WTC11 (cell line): ENCODE results near the gene UTF1. TPM values are rescaled to one million over a fixed set of nuclear protein-coding genes. Genes with fewer than 3 reads are reported as not detected.
"Not testable (repeated sequence)": the region's sequence is repeated elsewhere in the genome, so short reads cannot be mapped to it uniquely, and the experiment has no call there.

Experiments
- ATAC-seq: fragments of 200-7000 bp; cut with Tn5 transposase; 2 replicates; pipeline ENCODE4 v1.10.0; 2021; ENCODE audit warnings: mild to moderate bottlenecking, moderate library complexity
- CTCF ChIA-PET: fragments of 300-600 bp; sonication (Branson Sonifier 250); formaldehyde crosslinking; loops from one replicate; lab custom pipeline; 2021; ENCODE audit warnings: antibody characterized with exemption; lab: Charles Lee
- POLR2A ChIA-PET: fragments of 350-600 bp; sonication (Branson Sonifier 250); formaldehyde crosslinking; loops from one replicate; lab custom pipeline; 2021; ENCODE audit warnings: antibody characterized with exemption; lab: Charles Lee
- DNase-seq: peaks from one replicate; pipeline ENCODE4 v3.0.0; 2021; ENCODE audit warnings: low spot score
- H3K27ac Mint-ChIP-seq: 2 replicates; pipeline ENCODE4 v1.8.0; 2021; ENCODE audit warnings: mixed read lengths
- H3K27me3 Mint-ChIP-seq: 2 replicates; pipeline ENCODE4 v1.8.0; 2021; ENCODE audit warnings: low read depth, mild to moderate bottlenecking, moderate library complexity, mixed read lengths
- H3K36me3 Mint-ChIP-seq: 2 replicates; pipeline ENCODE4 v1.8.0; 2021; ENCODE audit warnings: mixed read lengths
- H3K4me1 Mint-ChIP-seq: 2 replicates; pipeline ENCODE4 v1.8.0; 2022; ENCODE audit warnings: mixed read lengths
- H3K4me3 Mint-ChIP-seq: 2 replicates; pipeline ENCODE4 v1.8.0; 2021; ENCODE audit warnings: mild to moderate bottlenecking, moderate library complexity, mixed read lengths
- H3K9me3 Mint-ChIP-seq: 2 replicates; pipeline ENCODE4 v1.8.0; 2021; ENCODE audit warnings: mixed read lengths
- E2F1 ChIP-seq: sonication (generic); formaldehyde crosslinking; IDR thresholded peaks from 2 replicates; pipeline ENCODE4 v1.8.0; 2022; ENCODE audit warnings: mild to moderate bottlenecking, missing genetic modification reagents
- ELF4 ChIP-seq: sonication (generic); formaldehyde crosslinking; IDR thresholded peaks from 2 replicates; pipeline ENCODE4 v1.8.1; 2022; ENCODE audit warnings: low read depth, mild to moderate bottlenecking, moderate library complexity, missing genetic modification reagents
- ESRRA ChIP-seq: sonication (generic); formaldehyde crosslinking; IDR thresholded peaks from 2 replicates; pipeline ENCODE4 v1.8.1; 2022; ENCODE audit warnings: mild to moderate bottlenecking, missing genetic modification reagents, borderline replicate concordance
- ETV6 ChIP-seq: sonication (generic); formaldehyde crosslinking; IDR thresholded peaks from 2 replicates; pipeline ENCODE4 v1.8.1; 2022; ENCODE audit warnings: mild to moderate bottlenecking, missing genetic modification reagents
- GABPB1 ChIP-seq: sonication (generic); formaldehyde crosslinking; IDR thresholded peaks from 2 replicates; pipeline ENCODE4 v1.8.1; 2023; ENCODE audit warnings: mild to moderate bottlenecking, missing genetic modification reagents
- IRF2 ChIP-seq: sonication (generic); formaldehyde crosslinking; IDR thresholded peaks from 2 replicates; pipeline ENCODE4 v1.8.0; 2022; ENCODE audit warnings: low read depth, missing genetic modification reagents, borderline replicate concordance
- MAX ChIP-seq: sonication (generic); formaldehyde crosslinking; IDR thresholded peaks from 2 replicates; pipeline ENCODE4 v1.8.0; 2022; ENCODE audit warnings: mild to moderate bottlenecking, missing genetic modification reagents
- NR1H2 ChIP-seq: sonication (generic); formaldehyde crosslinking; IDR thresholded peaks from 2 replicates; pipeline ENCODE4 v1.9.0; 2021; ENCODE audit warnings: mild to moderate bottlenecking, moderate library complexity, missing genetic modification reagents
- NR2C2 ChIP-seq: sonication (generic); formaldehyde crosslinking; IDR thresholded peaks from 2 replicates; pipeline ENCODE4 v1.8.0; 2022; ENCODE audit warnings: mild to moderate bottlenecking, missing genetic modification reagents
- PRRX2 ChIP-seq: fragments of 250-450 bp; sonication (Bioruptor Pico); IDR thresholded peaks from 2 replicates; pipeline ENCODE4 v1.8.0; 2021; ENCODE audit warnings: mild to moderate bottlenecking
- RELA ChIP-seq: sonication (generic); formaldehyde crosslinking; IDR thresholded peaks from 2 replicates; pipeline ENCODE4 v1.8.1; 2022; ENCODE audit warnings: missing genetic modification reagents, mild to moderate bottlenecking, borderline replicate concordance
- SMAD3 ChIP-seq: sonication (generic); formaldehyde crosslinking; IDR thresholded peaks from 2 replicates; pipeline ENCODE4 v1.8.0; 2022; ENCODE audit warnings: missing genetic modification reagents, mild to moderate bottlenecking, borderline replicate concordance
- SMAD4 ChIP-seq: sonication (generic); formaldehyde crosslinking; IDR thresholded peaks from 2 replicates; pipeline ENCODE4 v1.8.0; 2022; ENCODE audit warnings: mild to moderate bottlenecking, missing genetic modification reagents
- SP1 ChIP-seq: sonication (generic); formaldehyde crosslinking; conservative IDR thresholded peaks from 2 replicates; pipeline ENCODE4 v1.8.1; 2022; ENCODE audit warnings: missing genetic modification reagents
- USF2 ChIP-seq: sonication (generic); formaldehyde crosslinking; IDR thresholded peaks from 2 replicates; pipeline ENCODE4 v1.8.1; 2023; ENCODE audit warnings: mild to moderate bottlenecking, missing genetic modification reagents, moderate library complexity
- ZNF263 ChIP-seq: sonication (generic); formaldehyde crosslinking; IDR thresholded peaks from 2 replicates; pipeline ENCODE4 v1.8.1; 2022; ENCODE audit warnings: low read depth, mild to moderate bottlenecking, moderate library complexity, missing genetic modification reagents
- ZNF671 ChIP-seq: fragments of 250-450 bp; sonication (Bioruptor Pico); IDR thresholded peaks from 2 replicates; pipeline ENCODE4 v1.8.0; 2021; ENCODE audit warnings: mild to moderate bottlenecking
- total RNA-seq: library from RNA; stranded (reverse); gene quantifications from 3 replicates; pipeline ENCODE4 v1.2.3, GENCODE V29; 2021
- TF ChIP-seq, protein P1 (sequence below): sonication (generic); formaldehyde crosslinking; conservative IDR thresholded peaks from 2 replicates; pipeline ENCODE4 v1.8.1; 2023; ENCODE audit warnings: mild to moderate bottlenecking, low read depth, missing genetic modification reagents, moderate library complexity
- TF ChIP-seq, protein P2 (sequence below): sonication (generic); formaldehyde crosslinking; IDR thresholded peaks from 2 replicates; pipeline ENCODE4 v1.8.1; 2022; ENCODE audit warnings: mild to moderate bottlenecking, moderate library complexity, missing genetic modification reagents
- TF ChIP-seq, protein P3 (sequence below): sonication (generic); formaldehyde crosslinking; IDR thresholded peaks from 2 replicates; pipeline ENCODE4 v1.8.1; 2022; ENCODE audit warnings: mild to moderate bottlenecking, missing genetic modification reagents, moderate library complexity, borderline replicate concordance

The UTF1 gene
- total RNA-seq, 1 experiment from 2014 or later: 196 TPM

DNA sequence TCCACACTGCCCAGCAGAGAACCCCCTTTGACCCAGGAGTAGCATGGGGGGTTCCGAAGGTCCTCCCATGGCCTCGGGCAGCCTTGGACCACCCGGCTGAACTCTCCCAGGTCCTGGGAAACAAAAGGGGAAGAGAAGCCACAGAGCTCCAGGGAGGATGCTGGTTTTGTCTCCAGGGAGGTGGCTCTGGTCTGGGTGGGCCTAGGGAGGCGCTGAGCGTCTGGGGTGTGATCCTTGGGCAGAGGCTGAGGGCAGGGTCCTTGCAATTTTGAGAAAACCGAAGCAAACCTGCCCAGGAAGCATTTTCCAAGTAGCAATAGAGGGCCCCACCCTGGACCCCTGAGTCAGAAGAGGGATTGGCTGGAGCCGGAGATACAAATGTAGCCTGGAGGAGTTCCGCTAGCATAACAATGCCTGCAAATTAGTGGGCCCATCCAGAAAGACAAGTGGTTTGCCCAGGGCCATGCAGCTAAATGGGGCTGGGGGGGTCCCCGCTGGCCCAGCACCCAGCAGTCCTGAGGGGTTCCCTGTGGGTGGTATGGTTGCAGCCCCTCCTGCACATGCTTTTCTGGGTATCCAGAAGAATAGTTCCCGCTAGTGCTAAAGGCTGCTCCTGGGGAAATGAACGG is 2.0 kb downstream of the UTF1 start (continued):
- TF ChIP-seq, protein P1, sequence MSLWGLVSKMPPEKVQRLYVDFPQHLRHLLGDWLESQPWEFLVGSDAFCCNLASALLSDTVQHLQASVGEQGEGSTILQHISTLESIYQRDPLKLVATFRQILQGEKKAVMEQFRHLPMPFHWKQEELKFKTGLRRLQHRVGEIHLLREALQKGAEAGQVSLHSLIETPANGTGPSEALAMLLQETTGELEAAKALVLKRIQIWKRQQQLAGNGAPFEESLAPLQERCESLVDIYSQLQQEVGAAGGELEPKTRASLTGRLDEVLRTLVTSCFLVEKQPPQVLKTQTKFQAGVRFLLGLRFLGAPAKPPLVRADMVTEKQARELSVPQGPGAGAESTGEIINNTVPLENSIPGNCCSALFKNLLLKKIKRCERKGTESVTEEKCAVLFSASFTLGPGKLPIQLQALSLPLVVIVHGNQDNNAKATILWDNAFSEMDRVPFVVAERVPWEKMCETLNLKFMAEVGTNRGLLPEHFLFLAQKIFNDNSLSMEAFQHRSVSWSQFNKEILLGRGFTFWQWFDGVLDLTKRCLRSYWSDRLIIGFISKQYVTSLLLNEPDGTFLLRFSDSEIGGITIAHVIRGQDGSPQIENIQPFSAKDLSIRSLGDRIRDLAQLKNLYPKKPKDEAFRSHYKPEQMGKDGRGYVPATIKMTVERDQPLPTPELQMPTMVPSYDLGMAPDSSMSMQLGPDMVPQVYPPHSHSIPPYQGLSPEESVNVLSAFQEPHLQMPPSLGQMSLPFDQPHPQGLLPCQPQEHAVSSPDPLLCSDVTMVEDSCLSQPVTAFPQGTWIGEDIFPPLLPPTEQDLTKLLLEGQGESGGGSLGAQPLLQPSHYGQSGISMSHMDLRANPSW (CRISPR knock-in tag): no peak

- CTCF ChIA-PET, H3K27ac Mint-ChIP-seq, H3K36me3 Mint-ChIP-seq, DNase-seq, H3K9me3 Mint-ChIP-seq, ATAC-seq, POLR2A ChIA-PET: not testable (repeated sequence)
- H3K4me1 Mint-ChIP-seq: peaks cover 40% of the 10 kb centered on the region
- H3K27me3 Mint-ChIP-seq: peaks cover 68% of the 10 kb centered on the region
- peak overlapping the region; percentile 60 for H3K4me3 Mint-ChIP-seq
Measured at GRCh38 chr10:133234796-133235195, 4.8 kb downstream of the UTF1 start.

GRCh38 chr10:133235265-133235855 is 5.3 kb downstream of the UTF1 start:
- no peaks in the 10 kb centered on the region for H3K9me3 Mint-ChIP-seq

GRCh38 chr10:133235932-133236331 is 5.9 kb downstream of the UTF1 start:
- ATAC-seq: no peak
- CTCF ChIA-PET: no interaction called here

More at GRCh38 chr10:133235265-133235855, 5.3 kb downstream of the UTF1 start:
- peak overlapping the region; percentile 62 for H3K4me3 Mint-ChIP-seq
- peak; percentile 4; the same call in 1 of the 2 replicates for ATAC-seq
- CTCF ChIA-PET: no interaction called here
- peaks cover 68% of the 10 kb centered on the region for H3K27me3 Mint-ChIP-seq
- peaks cover 40% of the 10 kb centered on the region for H3K4me1 Mint-ChIP-seq
- H3K27ac Mint-ChIP-seq: no peak overlapping the region
- no peak for TF ChIP-seq PRRX2
- TF ChIP-seq MAX (CRISPR knock-in tag): peak; percentile 25; the same call in 1 of the 2 replicates
- TF ChIP-seq, protein P2, sequence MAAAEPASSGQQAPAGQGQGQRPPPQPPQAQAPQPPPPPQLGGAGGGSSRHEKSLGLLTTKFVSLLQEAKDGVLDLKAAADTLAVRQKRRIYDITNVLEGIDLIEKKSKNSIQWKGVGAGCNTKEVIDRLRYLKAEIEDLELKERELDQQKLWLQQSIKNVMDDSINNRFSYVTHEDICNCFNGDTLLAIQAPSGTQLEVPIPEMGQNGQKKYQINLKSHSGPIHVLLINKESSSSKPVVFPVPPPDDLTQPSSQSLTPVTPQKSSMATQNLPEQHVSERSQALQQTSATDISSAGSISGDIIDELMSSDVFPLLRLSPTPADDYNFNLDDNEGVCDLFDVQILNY: no peak
- no peak for TF ChIP-seq ZNF671
- TF ChIP-seq IRF2 (CRISPR knock-in tag): no peak
- no peak for TF ChIP-seq NR1H2 (CRISPR knock-in tag)
- TF ChIP-seq, protein P3, sequence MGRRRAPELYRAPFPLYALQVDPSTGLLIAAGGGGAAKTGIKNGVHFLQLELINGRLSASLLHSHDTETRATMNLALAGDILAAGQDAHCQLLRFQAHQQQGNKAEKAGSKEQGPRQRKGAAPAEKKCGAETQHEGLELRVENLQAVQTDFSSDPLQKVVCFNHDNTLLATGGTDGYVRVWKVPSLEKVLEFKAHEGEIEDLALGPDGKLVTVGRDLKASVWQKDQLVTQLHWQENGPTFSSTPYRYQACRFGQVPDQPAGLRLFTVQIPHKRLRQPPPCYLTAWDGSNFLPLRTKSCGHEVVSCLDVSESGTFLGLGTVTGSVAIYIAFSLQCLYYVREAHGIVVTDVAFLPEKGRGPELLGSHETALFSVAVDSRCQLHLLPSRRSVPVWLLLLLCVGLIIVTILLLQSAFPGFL (CRISPR knock-in tag): no peak
- TF ChIP-seq ETV6: no peak
- TF ChIP-seq USF2 (CRISPR knock-in tag): no peak
- TF ChIP-seq ZNF263 (CRISPR knock-in tag): no peak
- TF ChIP-seq SMAD3 (CRISPR knock-in tag): 0 out of 2 replicates have a peak, but pooled peaks have one; percentile 22
- no peak for TF ChIP-seq SP1 (CRISPR knock-in tag)
- no peak; the same call in 1 of the 2 replicates for TF ChIP-seq RELA (CRISPR knock-in tag)
- no peak for DNase-seq
- H3K36me3 Mint-ChIP-seq: peaks cover 4% of the 10 kb centered on the region
- POLR2A ChIA-PET: no interaction called here

More at GRCh38 chr10:133235932-133236331, 5.9 kb downstream of the UTF1 start:
- DNase-seq: no peak
- Mint-ChIP-seq H3K36me3 (peaks cover 6% of the 10 kb centered on the region), H3K4me3 (peak overlapping the region; percentile 62), H3K27ac (no peak overlapping the region), H3K27me3 (peaks cover 68% of the 10 kb centered on the region), H3K9me3 (no peaks in the 10 kb centered on the region), H3K4me1 (peaks cover 42% of the 10 kb centered on the region)
- POLR2A ChIA-PET: no interaction called here
- TF ChIP-seq NR2C2 (CRISPR knock-in tag) (no peak), GABPB1 (CRISPR knock-in tag) (no peak), ELF4 (CRISPR knock-in tag) (no peak), SMAD4 (CRISPR knock-in tag) (no peak), ESRRA (CRISPR knock-in tag) (no peak), E2F1 (no peak)
